Activated CD8-positive, alpha-beta memory T cell treated with anti-CD3 and anti-CD28 coated beads, Interleukin-2, amount 50 U/mL, for 1 hour (primary cell): ENCODE measurements around the gene ZYG11B.
A peak's percentile ranks its signal among the peaks of the same experiment; 100 is the strongest.
"Not testable (repeated sequence)": the region's sequence is repeated elsewhere in the genome, so short reads cannot be mapped to it uniquely, and the experiment has no call there.

Experiments
- DNase-seq: peaks from one replicate; pipeline ENCODE4 v3.0.0-alpha.2; 2020; ENCODE audit errors: extremely low read depth

The ZYG11B gene

DNA sequence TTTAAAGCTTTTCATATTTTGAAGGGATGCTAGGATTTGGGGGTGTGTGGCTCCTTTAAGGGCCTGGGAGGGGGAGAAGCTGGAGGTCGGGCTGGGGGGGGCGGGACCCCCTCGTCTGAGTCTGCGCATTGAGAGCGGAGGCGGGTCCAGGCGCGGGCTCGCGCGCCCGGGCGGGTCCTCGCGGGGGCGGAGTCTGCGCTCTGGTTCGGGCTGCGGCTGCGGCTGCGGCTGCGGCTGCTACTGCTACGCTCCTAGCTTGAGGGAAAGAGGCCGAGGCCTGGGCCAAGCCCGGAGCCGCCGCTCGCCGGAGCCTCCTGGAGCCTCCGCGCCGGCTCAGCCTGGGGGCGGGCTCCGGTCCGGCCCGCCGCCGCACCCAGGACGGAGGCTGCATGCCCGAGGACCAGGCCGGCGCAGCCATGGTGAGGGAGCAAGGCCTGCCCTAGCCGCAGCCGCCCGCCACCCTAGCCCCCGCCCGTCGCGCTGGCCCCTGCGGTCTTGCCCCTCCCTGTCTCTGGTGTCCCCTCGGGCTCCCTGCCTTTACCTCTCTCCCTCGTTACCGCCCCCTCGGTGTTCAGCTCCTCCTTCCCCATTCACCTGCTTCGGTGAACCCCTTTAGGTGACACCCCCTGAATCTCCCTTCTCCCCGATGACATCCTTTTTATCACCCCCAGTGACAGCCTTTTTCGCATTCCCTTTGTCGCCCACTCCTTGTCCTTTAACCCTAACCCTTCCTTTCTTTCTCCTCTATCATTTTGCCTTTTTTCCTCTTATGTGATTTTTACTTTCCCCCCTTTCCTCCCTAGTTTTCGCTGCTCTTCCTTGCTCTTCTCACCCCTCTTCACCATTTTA, at the start of gene ZYG11B:
Gene ZYG11B (plus strand): TSS at position 189 of the 849 bp plus-strand sequence. CDS start 201 bp downstream, at position 390.
- DNase-seq, result peak; percentile 57

DNA sequence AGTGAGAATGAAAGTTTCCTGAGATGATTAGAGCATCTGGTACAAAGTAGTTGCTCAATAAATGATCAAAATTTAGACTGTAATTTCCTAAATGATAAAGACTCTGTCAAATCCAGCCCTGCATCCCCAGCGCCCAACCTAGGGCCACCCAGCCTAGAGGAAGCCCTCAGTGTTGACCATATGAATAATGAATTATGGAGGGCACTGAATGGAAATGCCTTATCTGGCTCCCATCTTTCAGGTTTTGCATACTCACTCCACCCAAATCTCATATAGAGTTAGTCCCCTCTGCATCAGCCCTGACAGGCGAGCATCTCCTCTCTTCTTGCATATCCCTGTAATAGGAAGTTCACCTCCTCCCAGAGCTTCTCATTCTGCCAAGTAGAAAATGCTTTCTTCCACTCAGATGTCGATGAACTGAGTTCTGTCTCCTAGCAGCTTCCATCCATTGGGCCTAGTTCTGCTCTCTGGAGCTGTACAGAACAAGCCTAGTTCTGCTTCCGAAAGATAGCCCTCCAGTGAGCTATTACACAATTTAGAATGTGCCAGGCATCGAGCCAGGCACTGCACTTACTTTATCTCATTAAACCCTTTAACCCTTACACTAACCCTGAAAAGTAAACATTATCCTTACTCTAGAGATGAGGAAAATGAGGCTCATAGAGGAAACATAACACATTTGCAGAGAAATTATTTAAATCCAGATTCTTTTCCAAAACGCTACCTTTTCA, 49.0 kb upstream of the ZYG11B start:
- DNase-seq, result no peak

DNA sequence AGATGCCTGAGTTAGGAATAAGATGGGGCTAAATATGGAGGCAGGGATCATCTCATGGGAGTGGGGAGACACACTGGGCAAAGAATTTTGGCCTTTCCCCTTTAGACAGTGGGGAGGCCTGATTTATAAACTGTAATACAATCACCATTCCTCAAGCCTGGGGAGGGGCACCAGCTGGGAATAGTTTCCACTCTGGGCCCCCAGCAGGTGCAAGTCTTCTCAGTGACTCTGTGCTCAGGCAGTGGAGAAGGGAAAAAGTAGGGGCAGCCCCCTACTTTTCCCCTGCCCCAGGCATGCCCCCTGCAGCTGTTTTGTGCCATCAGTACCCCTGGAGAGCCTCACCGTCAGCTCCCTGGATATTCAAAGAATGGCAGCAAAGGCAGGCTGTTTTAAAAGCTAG, 47.2 kb upstream of the ZYG11B start:
- DNase-seq, result no peak

DNA sequence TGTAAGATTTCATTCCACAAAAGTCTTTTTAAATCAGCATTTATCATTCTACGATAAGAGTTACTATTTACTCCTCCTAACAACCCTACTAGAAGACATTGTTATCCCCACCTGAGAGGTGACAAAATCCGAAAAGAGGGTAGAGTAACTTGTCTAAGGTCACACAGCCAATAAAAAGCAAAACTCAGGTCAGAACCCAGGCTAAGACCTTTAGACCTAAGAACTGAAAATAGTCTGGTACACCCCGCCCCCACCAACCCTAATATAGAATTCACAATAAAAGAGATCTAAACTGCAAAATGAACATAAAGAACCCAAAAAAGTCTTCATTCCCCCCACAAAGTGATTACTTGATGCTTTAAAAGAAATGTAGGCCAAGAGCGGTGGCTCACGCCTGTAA, 46.8 kb upstream of the ZYG11B start:
- no peak for DNase-seq

DNA sequence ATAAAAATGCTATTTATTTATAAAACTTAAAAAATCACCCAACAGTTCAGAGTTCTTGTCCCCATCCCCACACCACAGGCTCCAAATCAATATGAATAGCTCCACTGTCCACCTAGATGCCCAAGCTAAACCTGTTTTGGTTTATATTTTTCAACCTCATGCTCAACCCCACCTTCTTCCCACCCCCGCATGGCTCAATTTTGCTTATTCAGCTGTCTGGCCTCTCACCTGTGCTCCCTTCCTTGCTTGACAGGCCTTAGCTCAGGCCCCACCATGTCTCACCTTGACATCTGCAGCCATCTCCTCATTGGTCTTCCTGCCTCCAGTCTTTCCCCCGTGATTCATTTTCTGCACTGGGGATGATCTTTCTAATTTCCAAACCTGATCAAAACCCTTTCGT, 45.9 kb upstream of the ZYG11B start:
- DNase-seq, result no peak

DNA sequence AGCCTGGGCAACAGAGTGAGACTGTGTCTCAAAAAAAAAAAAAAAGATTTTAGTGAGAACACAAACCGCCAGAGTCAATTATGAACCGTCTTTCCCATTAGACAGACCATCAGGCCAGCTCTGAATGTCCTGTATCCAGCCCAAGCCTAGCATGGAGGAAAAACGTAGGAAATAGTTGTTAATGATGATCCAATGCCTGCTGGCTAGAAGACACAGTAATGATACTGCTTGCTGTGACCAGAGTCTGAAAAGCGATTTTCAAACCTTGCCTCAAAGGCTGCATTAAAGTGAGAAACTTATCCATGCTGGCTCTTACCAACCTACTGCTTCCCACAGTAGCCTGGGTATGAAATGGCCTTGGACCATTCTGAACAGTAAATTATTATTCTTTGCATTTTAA, 45.1 kb upstream of the ZYG11B start:
- DNase-seq, result no peak

DNA sequence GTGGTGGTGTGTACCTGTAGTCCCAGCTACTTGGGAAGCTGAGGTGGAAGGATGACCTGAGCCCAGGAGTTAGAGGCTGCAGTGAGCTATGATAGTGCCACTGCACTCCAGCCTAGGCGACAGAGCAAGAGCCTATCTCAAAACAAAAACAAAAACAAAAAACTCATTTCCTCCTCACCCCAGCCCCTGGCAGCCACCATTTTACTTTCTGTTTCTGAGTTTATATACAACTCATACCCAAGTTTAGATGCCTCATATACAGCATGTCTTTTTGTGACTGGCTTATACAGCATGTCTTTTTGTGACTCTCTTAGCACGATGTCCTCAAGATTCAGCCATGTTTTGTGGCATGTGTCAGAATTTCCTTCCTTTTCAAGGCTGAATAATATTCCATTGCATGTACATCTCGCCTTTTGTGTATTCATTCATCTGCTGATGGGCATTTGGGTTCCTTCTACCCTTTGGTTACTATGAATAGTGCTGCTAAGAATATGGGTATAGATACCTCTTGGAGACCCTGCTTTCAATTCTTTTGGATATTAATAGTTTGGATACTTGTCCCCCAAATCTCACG, 42.8 kb upstream of the ZYG11B start:
- DNase-seq, result no peak

DNA sequence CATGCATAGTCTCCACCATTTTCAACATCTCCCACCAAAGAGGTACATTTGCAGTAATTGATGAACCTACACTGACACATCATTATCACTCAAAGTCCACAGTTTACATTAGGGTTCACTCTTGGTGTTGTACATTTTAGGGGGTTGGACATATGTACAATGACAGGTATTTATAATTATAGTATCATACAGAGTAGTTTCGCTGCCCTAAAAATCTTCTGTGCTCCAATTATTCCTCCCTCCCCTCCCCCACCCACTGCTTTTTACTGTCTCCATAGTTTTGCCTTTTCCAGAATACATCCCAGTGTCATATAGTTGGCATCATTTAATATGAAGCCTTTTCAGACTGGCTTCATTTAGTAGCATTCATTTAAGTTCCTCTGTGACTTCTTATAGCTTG, 41.7 kb upstream of the ZYG11B start:
- DNase-seq, result no peak

DNA sequence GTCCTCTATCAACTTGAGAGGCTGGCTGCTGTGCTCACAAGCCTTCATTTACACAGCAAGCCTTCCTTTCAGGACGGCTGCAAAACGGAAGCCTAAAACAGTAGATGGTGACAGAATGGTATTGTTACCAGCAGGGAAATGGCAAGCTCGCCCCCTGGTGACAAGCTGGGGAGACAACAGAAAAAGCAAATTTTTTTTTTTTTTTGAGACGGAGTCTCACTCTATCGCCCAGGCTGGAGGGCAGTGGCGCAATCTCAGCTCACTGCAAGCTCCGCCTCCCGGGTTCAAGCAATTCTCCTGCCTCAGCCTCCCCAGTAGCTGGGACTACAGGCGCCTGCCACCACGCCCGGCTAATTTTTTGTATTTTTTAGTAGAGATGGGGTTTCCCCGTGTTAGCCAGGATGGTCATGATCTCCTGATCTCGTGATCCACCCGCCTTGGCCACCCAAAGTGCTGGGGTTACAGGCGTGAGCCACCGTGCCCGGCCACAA, 39.9 kb upstream of the ZYG11B start:
- DNase-seq, result peak; percentile 64

DNA sequence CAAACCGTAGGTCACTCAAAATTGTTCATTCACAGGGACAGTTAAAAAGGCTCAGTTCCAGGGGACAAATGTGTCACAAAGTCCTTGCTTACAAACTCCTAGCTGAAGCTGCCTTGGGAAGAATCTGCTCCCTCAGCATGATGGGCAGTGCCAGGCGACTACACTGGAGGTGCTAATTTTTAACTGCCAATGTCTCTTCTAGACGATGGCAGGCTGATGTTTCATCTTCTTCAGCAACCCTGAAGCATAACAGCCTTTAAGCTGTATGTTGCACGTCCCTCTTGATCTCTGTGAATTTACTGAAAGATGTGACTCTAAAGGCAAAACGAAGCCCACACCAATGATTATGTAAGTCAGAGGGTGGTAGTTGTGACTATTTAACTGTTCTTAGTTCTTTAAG, 39.4 kb upstream of the ZYG11B start:
- DNase-seq, result no peak

DNA sequence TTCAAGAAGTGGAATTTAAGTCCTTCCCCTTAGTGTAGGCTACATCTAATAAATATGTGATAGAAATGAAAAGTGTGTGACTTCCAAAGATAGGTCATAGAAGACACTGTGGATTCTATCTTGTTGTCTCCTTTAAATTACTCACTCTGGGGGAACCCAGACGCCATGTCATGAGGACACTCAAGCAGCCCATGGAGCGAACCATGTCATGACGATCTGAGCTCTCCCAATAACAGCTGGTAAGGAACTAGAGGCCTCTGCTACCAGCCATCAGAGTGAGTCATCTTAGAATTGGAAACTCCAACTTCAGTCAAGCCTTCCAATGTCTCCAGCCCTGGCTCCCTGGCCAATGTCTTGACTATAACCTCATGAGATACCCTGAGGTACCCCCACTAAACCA, 34.4 kb upstream of the ZYG11B start:
- DNase-seq, result no peak

DNA sequence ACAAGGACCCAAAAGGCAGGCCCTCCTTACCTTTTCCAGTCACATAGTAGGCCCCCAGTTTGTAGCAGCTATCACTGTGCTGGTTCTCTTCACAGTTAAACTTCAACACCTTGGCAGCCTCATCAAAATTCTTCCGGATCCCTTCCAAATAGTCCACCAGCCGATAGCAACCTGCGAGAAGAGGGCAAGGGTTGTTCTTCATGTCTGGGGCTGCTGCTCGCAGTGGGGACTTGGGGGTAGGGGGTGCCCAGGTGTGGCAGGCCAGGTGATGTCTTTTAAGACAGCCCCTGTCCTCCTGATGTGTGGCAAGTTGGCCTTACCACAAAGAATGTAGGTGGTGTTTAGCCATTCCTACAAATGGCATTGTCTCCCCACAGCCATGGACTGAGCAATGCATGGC, 33.6 kb upstream of the ZYG11B start:
- DNase-seq, result no peak

DNA sequence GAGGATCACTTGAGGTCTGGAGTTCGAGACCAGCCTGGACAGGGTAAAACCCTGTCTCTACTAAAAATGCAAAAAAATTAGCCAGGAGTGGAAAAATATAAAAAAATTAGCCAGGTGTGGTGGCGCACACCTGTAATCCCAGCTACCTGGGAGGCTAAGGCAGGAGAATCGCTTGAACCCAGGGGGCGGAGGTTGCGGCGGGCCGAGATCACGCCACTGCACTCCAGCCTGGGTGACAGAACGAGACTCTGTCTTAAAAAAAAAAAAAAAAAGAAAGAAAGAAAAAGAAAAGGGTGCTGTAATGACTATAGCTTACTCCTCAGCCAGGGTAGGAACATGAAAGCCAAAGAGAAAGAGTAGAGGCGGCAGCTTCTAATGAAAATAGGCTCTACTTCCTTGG, 32.9 kb upstream of the ZYG11B start:
- not testable (repeated sequence) for DNase-seq

DNA sequence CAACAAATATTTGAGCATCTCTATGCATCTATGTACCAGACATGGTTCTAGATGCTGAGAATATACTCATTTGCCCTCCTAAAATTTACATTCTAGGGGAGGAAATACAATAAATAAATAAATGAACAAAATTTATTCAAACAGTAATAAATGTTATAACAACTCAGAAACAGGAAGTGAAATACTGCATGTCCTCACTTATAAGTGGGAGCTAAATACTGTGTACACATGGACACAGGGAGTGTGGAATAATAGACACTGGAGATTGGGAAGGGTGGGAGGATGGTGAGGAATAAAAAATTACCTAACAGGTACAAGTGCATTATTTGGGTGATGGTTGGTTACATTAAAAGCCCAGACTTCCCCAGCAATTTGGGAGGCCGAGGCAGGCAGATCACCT, 32.4 kb upstream of the ZYG11B start:
- DNase-seq, result no peak

DNA sequence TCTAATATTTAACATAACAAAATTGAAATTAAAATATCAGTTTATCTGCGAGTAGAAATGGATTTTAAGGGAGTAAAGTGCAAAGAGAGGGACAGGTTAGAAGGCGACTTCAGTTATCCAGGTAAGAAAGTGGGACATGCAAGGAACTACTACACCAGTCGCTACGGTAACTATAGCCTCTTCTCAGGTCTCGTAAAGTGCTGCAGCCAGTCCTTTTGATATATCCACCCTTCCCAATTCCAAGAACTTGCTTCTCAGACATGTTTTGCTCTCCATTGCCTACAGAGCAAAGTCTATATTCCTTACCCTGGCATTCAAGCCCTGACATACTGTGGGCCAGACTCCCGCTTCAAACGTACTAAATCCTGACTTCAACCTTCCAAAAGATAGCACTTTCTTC, 30.6 kb upstream of the ZYG11B start:
- DNase-seq, result no peak

DNA sequence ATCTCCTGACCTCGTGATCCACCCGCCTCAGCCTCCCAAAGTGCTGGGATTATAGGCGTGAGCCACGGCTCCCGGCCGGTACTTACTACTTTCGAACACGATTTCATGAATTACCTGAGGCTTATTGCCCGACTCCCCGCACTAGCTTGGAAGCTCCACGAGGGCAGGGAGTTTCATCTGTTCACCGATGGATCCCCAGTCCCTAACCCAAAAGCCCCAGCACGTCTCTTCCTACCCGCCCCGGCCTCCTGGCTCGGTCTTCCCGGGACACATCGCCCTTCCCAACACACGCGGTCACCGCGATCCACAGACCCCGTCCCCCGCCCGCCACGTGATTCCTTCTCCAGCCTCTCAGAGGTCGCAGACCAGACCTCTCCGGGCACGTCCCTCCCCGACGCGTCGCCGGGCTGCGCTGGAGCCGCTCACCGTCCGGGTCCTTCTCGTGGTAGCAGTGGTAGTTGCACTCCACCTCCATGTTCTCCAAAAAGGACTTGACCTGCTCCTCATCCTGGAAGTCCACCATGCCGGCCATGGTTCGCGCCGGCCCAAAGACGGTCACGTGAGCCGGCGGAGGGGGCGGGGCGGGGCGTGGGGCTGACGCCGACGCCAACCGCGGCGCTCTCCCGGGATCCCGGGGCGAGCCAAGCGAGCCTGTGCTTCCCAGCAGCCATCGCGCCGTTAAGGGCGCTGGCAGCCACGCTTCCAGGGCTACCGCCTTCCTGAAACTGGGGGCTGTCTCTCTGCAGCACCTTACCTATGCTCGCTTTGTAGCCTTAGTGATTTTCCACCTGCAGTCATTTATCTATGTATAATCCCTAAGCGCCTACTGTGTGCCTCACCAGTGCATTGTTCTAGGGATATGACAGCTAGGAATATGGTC, 28.2 kb upstream of the ZYG11B start, which contains the start of gene COA7:
Gene COA7 (minus strand): TSS at position 553 of the 880 bp plus-strand sequence. CDS start 21 bp downstream, at position 532.
- no peak for DNase-seq

DNA sequence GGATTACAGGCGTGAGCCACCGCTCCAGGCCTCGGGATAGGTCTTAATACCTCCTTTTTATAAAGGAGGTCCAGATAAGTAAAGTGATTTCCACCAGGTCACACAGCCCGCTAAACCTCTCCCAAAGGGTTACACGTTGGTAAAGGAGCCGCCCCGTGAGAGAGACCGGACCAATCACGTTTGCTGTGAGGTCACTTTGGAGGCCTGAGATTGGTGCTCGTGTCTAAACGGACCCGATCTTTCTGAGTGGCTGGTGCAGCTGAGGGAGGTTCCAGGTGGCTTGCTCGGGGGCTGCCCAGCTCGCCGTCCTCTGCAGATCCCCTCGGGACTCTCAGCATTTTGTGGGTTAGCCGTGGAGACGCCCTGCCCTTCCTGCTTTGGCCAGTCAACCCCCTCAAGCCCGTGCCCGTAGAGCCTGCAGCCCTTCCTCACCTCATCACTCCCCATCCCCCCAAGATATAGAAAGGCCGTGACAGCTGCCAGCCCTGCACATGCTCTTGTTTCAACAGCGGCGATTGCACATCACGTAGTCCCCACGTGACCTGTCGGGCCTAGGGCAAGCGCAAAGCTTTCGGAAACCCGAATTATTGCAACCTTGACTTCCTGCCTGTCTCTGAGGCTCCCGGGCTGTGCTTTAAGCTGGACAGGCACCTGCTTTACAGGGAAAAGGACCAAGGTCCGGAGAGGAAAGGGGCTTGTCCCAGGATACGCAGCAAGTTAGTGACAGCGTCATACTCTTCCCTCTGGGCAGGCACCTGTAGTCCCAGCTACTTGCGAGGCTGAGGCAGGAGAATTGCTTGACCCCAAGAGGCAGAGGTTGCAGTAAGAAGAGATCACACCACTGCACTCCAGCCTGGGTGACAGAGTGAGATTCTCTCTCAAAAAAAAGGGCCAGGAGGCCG, 23.1 kb upstream of the ZYG11B start:
- peak; percentile 54 for DNase-seq

DNA sequence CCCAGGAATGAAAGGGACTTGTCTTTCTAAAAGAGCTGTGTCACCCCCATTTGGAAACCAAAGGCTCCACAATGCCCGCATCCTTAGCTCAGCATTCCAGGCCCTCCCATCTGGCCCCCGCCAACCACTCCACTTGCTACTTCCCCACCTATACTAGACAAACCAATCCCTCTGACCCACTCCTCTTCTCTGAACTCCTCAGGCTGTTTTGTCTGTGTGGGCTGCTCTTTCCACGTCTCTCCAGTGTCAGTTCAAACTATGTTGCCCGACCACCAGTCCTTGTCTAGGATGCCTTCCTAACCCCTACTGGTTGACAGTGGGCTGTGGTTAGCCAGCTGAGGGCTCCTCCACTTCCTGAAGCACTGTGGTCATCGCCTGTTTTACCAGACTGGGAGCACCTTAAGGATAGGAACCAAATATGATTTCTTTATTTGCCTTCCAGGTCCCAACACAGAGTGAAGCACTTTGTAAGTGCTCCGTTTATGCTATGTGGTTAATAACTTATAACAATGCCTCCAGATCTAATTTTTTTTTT, 20.1 kb upstream of the ZYG11B start:
- DNase-seq, result no peak

DNA sequence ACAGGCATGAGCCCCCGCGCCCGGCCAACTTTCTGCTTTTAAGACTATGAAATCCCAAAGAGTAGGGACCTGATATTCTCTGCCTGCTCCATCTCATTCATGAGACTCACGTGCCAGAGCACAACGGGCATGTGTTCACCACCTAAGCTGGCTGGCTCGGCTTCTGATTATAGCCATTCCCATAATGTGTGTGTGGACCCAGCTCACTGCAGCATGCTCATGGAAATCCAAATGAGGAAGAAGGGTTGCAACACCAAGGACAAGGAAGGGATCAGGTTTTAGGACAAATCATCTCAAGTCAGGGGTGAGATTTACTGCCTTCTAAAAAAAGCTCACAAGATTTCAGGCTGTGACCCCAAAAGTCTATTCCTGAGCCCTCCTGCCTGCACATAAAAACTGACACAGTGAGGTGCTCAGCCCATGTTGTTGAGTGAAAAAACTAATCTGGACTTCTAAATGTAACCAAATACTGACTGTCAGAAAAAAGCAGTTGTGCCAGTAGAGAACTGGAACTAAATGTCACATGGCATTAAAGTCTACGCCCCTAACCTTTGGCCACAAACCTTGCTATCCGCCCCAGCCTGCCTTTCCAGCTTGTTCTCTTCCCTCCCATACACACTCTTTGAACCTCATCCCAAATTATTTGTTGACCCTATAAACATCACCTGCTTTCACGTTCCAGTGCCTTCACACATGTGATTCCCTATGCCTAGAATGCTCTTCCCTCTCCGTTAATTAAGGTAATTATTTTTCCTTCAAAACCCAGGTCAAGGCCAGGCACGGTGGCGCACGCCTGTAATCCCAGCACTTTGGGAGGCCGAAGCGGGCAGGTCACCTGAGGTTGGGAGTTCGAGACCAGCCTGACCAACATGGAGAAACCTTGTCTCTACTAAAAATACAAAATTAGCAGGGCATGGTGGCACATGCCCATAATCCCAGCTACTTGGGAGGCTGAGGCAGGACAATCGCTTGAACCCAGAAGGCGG, 19.0 kb upstream of the ZYG11B start:
- DNase-seq, result no peak
